ENCODE results near the gene LHFPL6.

LHFPL6 gene

GRCh38 chr13:39577838-39578491 is 25.0 kb downstream of the LHFPL6 start:
- Mint-ChIP-seq H3K27ac (no peak overlapping the region), H3K9me3 (no peaks in the 10 kb centered on the region), H3K27me3 (peaks cover 4% of the 10 kb centered on the region), H3K4me1 (ENCODE audit: low read depth) (no peaks in the 10 kb centered on the region), H3K36me3 (ENCODE audit: low read depth) (no peaks in the 10 kb centered on the region), H3K4me3 (no peak overlapping the region)

GRCh38 chr13:39577203-39577602 is 25.8 kb downstream of the LHFPL6 start:
- H3K36me3 Mint-ChIP-seq (ENCODE audit: low read depth), result no peaks in the 10 kb centered on the region
- no peak overlapping the region for H3K27ac Mint-ChIP-seq
- no peak overlapping the region for H3K4me3 Mint-ChIP-seq
- no peaks in the 10 kb centered on the region for H3K9me3 Mint-ChIP-seq
- H3K4me1 Mint-ChIP-seq (ENCODE audit: low read depth), result no peaks in the 10 kb centered on the region
- peaks cover 7% of the 10 kb centered on the region for H3K27me3 Mint-ChIP-seq

- Mint-ChIP-seq H3K4me3 (no peak overlapping the region), H3K36me3 (ENCODE audit: low read depth) (no peaks in the 10 kb centered on the region)
Measured at GRCh38 chr13:39575641-39576238, 27.3 kb downstream of the LHFPL6 start.

GRCh38 chr13:39571502-39572092 is 31.4 kb downstream of the LHFPL6 start:
- H3K9me3 Mint-ChIP-seq, result no peaks in the 10 kb centered on the region

More at GRCh38 chr13:39575641-39576238, 27.3 kb downstream of the LHFPL6 start:
- Mint-ChIP-seq H3K27me3 (peaks cover 14% of the 10 kb centered on the region), H3K9me3 (no peaks in the 10 kb centered on the region), H3K27ac (no peak overlapping the region), H3K4me1 (ENCODE audit: low read depth) (no peaks in the 10 kb centered on the region)

GRCh38 chr13:39567569-39567968 is 35.4 kb downstream of the LHFPL6 start:
- Mint-ChIP-seq H3K27ac (no peak overlapping the region), H3K36me3 (ENCODE audit: low read depth) (no peaks in the 10 kb centered on the region), H3K4me3 (no peak overlapping the region), H3K27me3 (peaks cover 14% of the 10 kb centered on the region), H3K9me3 (no peaks in the 10 kb centered on the region), H3K4me1 (ENCODE audit: low read depth) (no peaks in the 10 kb centered on the region)

More at GRCh38 chr13:39571502-39572092, 31.4 kb downstream of the LHFPL6 start:
- Mint-ChIP-seq H3K4me1 (ENCODE audit: low read depth) (no peaks in the 10 kb centered on the region), H3K27me3 (peaks cover 16% of the 10 kb centered on the region), H3K4me3 (no peak overlapping the region), H3K27ac (no peak overlapping the region), H3K36me3 (ENCODE audit: low read depth) (no peaks in the 10 kb centered on the region)

GRCh38 chr13:39566216-39566869 is 36.6 kb downstream of the LHFPL6 start:
- H3K4me1 Mint-ChIP-seq (ENCODE audit: low read depth), result no peaks in the 10 kb centered on the region
- no peak overlapping the region for H3K4me3 Mint-ChIP-seq
- H3K36me3 Mint-ChIP-seq (ENCODE audit: low read depth), result no peaks in the 10 kb centered on the region
- H3K9me3 Mint-ChIP-seq, result no peaks in the 10 kb centered on the region
- H3K27me3 Mint-ChIP-seq, result peaks cover 11% of the 10 kb centered on the region
- no peak overlapping the region for H3K27ac Mint-ChIP-seq

- H3K27ac Mint-ChIP-seq, result no peak overlapping the region
- H3K27me3 Mint-ChIP-seq, result peaks cover 8% of the 10 kb centered on the region
Measured at GRCh38 chr13:39565036-39565949, 37.7 kb downstream of the LHFPL6 start.

GRCh38 chr13:39563470-39563735 is 39.6 kb downstream of the LHFPL6 start:
- Mint-ChIP-seq H3K4me3 (no peak overlapping the region), H3K36me3 (ENCODE audit: low read depth) (no peaks in the 10 kb centered on the region), H3K4me1 (ENCODE audit: low read depth) (no peaks in the 10 kb centered on the region), H3K9me3 (no peaks in the 10 kb centered on the region), H3K27me3 (peaks cover 8% of the 10 kb centered on the region), H3K27ac (no peak overlapping the region)

More at GRCh38 chr13:39565036-39565949, 37.7 kb downstream of the LHFPL6 start:
- Mint-ChIP-seq H3K4me1 (ENCODE audit: low read depth) (no peaks in the 10 kb centered on the region), H3K36me3 (ENCODE audit: low read depth) (no peaks in the 10 kb centered on the region), H3K4me3 (no peak overlapping the region), H3K9me3 (no peaks in the 10 kb centered on the region)

- peaks cover 8% of the 10 kb centered on the region for H3K27me3 Mint-ChIP-seq
- no peaks in the 10 kb centered on the region for H3K36me3 Mint-ChIP-seq (ENCODE audit: low read depth)
- no peaks in the 10 kb centered on the region for H3K9me3 Mint-ChIP-seq
- no peak overlapping the region for H3K4me3 Mint-ChIP-seq
- no peaks in the 10 kb centered on the region for H3K4me1 Mint-ChIP-seq (ENCODE audit: low read depth)
- H3K27ac Mint-ChIP-seq, result no peak overlapping the region
Measured at GRCh38 chr13:39561971-39562370, 41.0 kb downstream of the LHFPL6 start.

- Mint-ChIP-seq H3K4me1 (ENCODE audit: low read depth) (no peaks in the 10 kb centered on the region), H3K9me3 (no peaks in the 10 kb centered on the region), H3K27me3 (peaks cover 13% of the 10 kb centered on the region), H3K36me3 (ENCODE audit: low read depth) (no peaks in the 10 kb centered on the region), H3K4me3 (no peak overlapping the region), H3K27ac (no peak overlapping the region)
Measured at GRCh38 chr13:39559847-39560246, 43.1 kb downstream of the LHFPL6 start.

GRCh38 chr13:39557285-39557955 is 45.6 kb downstream of the LHFPL6 start:
- Mint-ChIP-seq H3K27ac (no peak overlapping the region), H3K4me3 (no peak overlapping the region), H3K27me3 (peaks cover 9% of the 10 kb centered on the region), H3K4me1 (ENCODE audit: low read depth) (no peaks in the 10 kb centered on the region), H3K36me3 (ENCODE audit: low read depth) (no peaks in the 10 kb centered on the region), H3K9me3 (no peaks in the 10 kb centered on the region)

- peaks cover 9% of the 10 kb centered on the region for H3K27me3 Mint-ChIP-seq
- no peak overlapping the region for H3K4me3 Mint-ChIP-seq
- H3K36me3 Mint-ChIP-seq (ENCODE audit: low read depth), result no peaks in the 10 kb centered on the region
- no peaks in the 10 kb centered on the region for H3K4me1 Mint-ChIP-seq (ENCODE audit: low read depth)
- no peaks in the 10 kb centered on the region for H3K9me3 Mint-ChIP-seq
- H3K27ac Mint-ChIP-seq, result no peak overlapping the region
Measured at GRCh38 chr13:39556866-39557265, 46.1 kb downstream of the LHFPL6 start.

- Mint-ChIP-seq H3K36me3 (ENCODE audit: low read depth) (no peaks in the 10 kb centered on the region), H3K4me3 (no peak overlapping the region), H3K4me1 (ENCODE audit: low read depth) (no peaks in the 10 kb centered on the region), H3K27me3 (peaks cover 5% of the 10 kb centered on the region), H3K27ac (no peak overlapping the region), H3K9me3 (no peaks in the 10 kb centered on the region)
Measured at GRCh38 chr13:39554371-39554770, 48.6 kb downstream of the LHFPL6 start.

GRCh38 chr13:39552246-39552645 is 50.7 kb downstream of the LHFPL6 start:
- H3K27ac Mint-ChIP-seq, result no peak overlapping the region
- no peak overlapping the region for H3K4me3 Mint-ChIP-seq
- no peaks in the 10 kb centered on the region for H3K9me3 Mint-ChIP-seq
- H3K4me1 Mint-ChIP-seq (ENCODE audit: low read depth), result no peaks in the 10 kb centered on the region
- peaks cover 18% of the 10 kb centered on the region for H3K27me3 Mint-ChIP-seq
- no peaks in the 10 kb centered on the region for H3K36me3 Mint-ChIP-seq (ENCODE audit: low read depth)
